Measurements from ENCODE around the gene EIF3J.
A peak's percentile ranks its signal among the peaks of the same experiment; 100 is the strongest.
"Not testable (repeated sequence)": the region's sequence is repeated elsewhere in the genome, so short reads cannot be mapped to it uniquely, and the experiment has no call there.

EIF3J gene

DNA sequence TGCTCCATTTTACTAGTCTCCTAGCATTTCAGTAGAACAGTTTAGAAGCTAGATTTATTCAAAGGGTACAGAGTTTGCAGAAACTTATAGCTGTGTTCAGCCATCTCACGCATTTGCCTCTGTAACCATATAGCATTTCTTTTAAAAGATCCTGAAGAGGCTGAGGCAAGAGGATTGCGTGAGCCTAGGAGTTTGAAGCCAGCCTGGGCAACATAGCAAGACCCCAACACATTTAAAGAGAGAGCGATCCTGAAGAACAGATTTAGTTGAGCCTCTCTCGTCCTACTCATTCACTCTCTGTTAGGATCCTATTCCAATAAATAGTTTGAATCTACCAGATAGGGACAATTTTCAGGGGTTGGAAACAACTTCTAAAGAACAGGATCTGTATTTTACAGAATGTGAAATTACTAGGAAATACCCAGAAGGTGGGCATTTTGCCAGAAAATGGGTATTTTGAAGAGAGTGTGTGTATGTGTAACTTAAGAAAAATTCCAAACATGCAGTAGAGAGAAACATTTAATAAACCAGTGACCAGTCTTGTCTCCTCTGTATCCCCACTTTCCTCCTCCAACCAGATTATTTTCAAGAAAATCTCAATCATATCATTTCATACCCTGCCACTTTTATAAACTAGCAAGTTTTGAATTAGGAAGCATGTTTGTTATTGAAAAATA is 4.5 kb downstream of the EIF3J start:
- no peak for DNase-seq (ENCODE audit: extremely low read depth in 1 of 2, low read depth in 1 of 2)

DNA sequence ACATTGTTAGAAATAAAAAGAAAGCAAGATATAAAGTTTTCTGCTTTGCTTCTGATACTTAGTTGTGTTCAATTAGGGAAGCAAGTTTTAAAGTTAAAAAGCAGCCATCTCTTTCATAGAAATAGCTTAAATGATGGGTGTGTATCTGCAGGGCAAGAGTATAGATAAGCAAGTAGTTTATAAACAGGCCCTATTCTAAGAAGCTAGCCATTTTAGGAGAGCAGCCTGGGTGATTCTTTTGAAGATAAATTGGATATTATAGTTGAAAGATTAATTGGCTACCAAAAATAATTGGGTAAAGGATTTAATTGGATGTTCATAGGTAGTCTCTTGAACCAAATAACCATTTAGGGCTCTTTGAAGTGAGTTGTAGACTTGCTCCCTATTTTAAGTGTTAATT is 5.6 kb downstream of the EIF3J start:
- DNase-seq (ENCODE audit: extremely low read depth in 1 of 2, low read depth in 1 of 2): no peak

DNA sequence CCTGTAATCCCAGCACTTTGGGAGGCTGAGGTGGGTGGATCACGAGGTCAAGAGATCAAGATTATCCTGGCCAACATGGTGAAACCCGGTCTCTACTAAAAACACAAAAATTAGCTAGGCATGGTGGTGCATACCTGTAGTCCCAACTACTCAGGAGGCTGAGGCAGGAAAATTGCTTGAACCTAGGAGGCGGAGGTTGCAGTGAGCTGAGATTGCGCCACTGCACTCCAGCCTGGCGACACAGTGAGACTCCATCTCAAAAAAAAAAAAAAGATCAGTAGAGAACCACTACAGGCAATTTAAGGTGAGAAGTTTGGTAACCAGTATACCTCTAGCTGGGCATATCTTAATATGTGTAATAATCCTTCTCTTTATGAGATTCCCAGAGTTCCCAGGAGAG is 7.8 kb downstream of the EIF3J start:
- not testable (repeated sequence) for DNase-seq (ENCODE audit: extremely low read depth in 1 of 2, low read depth in 1 of 2)

DNA sequence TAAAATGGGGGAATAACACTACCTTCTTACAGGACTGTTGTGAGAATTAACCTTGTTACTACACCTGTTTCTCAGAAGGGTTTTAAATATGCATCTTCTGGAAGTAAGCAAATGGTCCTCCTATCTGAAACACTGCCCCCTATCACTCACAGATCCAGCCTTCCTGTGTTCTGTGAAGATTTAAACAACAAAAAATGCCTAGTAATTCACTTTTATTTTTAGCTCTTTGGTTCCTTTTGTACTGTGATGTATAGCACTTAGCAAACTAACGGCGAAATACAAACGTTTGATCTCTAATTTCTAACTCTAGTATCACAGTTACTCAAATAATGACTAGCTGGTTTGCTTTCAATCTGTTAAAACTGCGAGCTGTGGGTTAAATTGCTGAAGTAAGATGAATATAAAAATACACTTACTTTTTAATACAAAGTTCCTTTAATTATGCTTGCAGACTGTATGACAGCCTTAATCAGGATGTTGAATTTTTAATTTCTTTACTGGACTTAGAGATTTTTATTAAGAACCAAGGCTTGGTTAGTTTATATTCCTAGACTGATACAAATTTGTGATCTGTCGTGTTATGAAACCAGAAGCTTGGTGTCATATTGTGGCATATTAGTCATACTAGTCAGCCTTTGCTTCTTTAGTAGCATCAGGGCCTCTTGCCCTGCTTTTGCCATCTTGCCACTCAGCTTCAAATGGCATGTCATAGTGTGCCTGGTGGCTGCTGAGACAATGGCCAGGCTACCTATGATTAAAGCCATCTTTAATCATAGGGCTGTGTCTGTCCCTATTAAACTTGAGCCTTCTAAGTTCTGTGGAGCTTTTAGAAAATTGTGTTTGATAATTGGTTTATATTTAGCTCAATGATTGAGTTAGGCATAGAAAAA is 9.2 kb downstream of the EIF3J start:
- DNase-seq (ENCODE audit: extremely low read depth in 1 of 2, low read depth in 1 of 2): no peak

DNA sequence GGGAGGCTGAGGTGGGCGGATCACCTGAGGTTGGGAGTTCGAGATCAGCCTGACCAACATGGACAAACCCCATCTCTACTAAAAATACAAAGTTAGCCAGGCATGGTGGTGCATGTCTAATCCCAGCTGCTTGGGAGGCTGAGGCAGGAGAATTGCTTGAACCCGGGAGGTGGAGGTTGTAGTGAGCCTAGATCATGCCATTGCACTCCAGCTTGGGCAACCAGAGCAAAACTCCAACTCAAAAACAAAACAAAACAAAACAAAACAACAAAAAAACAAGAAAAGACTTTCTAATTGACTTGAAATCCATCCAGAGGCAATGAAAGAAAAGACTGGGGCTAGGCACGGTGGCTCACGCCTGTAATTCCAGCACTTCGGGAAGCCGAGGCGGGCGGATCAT is 12.2 kb downstream of the EIF3J start:
- not testable (repeated sequence) for DNase-seq (ENCODE audit: extremely low read depth in 1 of 2, low read depth in 1 of 2)

DNA sequence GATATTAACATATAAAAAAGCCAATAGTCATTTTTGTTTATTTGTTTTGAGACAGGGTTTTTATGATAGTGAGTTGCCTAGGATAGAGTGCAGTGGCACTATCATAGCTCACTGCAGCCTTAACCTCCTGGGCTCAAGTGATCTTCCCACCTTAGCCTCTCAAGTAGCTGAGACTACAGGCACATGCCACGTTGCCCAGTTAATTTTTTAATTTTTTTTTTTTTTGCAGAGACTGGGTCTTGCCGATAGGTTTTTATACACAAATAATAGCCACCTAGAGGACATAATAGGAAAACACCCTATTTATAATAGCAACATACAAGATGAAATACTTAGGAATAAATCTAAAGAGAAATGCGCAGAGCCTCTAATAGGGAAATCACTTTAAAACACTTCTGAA is 13.3 kb downstream of the EIF3J start:
- DNase-seq (ENCODE audit: extremely low read depth in 1 of 2, low read depth in 1 of 2): no peak

DNA sequence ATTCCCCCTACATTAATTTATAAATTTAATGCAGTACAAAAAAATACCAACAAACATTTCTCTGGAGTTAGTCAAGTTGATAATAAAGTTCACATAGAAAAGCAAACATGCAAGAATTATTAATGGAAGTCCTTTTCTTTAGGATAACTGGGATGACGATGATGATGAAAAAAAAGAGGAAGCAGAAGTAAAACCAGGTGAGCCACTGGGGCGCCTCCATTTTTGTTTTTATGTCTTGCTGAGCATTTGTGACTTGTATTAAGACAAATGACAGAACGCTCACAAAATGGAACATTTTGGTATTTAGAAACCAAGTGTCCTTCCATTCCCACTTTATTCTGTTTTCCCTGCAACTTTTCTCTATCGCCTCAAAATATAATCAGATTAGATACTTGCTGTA is 13.8 kb downstream of the EIF3J start:
- DNase-seq (ENCODE audit: extremely low read depth in 1 of 2, low read depth in 1 of 2): no peak

DNA sequence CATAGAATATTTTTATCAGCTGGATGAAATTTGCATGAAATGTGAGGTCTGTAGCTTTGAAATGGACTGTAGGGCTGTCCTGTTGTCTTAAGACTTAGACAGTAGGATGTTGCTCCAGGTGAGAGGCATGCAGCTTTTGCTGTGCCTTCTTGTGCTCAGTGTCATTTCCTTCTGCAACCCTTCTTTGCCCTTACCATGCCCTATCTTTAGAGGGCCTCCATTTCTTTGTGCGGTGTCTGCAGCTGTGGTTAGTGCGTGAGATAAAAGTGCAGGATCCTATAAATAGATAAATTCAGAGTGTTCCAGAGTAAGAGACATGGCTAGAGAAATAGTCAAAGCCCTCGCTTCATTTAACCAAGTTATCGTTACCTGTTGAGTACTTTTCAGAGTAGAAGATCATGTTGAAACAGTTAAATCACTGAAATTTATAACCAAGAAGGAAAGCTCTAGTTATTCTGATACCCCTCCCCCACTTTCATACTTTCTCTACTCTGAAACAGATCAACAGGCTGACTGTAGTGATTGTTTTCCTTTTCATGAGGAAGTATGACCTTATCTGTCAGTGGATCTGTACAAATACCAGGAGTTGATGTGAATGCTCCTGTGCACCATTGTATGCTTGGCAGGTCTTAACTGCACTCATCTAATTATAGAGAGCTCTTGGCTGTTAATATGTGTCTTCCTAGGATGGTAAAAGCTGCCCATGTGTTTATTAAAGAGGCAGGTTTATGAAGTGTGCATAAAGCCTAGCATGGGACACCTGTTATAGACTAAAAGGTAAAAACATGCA is 18.2 kb downstream of the EIF3J start:
- no peak for DNase-seq (ENCODE audit: extremely low read depth in 1 of 2, low read depth in 1 of 2)

DNA sequence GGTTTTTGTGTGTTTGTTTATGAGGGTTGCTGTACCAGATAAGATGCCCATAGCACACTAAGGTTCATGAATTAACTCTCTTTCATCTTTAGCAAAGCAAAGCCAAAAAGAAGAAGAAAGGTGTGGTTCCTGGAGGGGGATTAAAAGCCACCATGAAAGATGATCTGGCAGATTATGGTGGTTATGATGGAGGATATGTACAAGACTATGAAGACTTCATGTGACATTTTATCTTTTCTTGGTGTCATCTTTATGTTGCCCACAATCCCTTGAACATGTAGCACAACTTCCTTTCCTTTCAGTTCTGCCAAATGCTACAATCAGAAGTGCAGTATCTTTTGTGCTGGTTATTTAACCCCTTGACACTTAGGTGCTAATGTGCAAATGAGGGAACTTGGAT is 24.0 kb downstream of the EIF3J start:
- not testable (repeated sequence) for DNase-seq (ENCODE audit: extremely low read depth in 1 of 2, low read depth in 1 of 2)

DNA sequence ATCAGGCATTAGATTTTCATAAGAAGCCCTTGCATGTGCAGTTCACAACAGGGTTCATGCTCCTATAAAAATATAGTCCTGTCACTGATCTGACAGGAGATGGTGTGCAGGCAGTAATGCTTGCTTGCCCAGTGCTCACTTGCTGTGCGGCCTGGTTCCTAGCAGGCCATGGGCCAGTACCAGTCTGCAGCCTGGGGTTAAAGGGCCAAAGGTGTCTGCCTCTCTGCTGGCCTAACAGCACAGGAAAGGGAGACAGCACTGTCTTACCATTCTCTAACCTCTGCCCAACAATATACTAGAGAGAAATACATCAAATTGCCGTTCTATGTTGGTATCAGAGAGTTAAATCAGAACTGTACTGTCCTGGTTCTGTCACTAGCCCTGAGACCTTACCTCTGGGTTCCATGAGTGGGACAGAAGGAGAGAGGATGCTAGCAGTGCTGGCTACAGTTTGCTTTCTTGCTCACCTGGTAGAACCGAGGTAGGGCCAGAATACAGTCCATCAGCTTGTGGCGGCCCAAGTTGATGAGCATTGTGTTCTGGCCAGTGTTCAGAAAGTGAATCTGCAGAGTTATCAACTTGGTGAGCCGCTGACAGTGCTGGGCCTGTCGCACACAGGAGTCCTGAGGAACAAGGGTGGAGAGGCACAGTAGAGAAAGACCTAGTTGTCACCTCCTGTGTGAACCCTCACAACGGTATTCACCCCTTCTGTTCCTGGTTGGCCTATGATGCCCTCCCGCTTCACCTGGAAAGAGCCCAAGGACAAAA is 28.6 kb downstream of the EIF3J start:
- no peak for DNase-seq (ENCODE audit: extremely low read depth in 1 of 2, low read depth in 1 of 2)

DNA sequence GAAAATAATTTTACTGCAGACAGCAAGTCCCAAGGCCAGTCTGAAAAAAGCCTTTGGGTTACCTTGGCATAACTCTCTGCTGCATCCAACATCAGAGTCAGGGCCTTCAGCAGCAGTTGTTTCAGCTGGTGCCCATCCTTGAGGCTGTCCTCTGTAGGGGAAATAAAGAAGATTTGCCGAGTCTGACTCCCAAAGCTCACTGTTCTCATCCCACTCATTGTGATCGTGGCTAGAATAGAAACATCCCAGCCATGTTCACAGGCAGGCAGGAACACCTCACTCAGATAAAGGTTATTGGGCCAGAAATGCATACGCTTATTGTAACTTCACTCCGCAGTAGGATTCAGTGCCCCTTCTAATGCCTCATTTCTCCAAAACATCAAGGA is 29.2 kb downstream of the EIF3J start:
- DNase-seq (ENCODE audit: extremely low read depth in 1 of 2, low read depth in 1 of 2): no peak

DNA sequence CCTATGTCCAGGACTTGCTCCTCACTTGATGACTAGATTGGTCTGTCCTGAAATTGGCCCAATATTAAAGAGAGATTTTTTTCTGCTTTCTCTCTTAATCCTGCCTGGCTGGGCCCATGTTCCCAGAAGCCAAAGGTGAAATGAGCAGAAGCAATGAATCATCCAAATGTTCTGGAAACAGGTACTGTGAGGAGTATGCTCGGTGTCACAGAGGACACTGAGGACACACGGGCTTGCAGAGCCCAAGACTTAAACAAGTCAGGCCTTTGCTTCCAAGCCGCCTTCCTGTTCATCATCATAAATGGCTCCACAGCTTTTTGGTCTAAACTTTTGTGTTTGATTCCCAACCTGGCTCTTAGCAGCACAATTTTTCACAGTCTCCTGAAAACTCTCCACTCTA is 31.4 kb downstream of the EIF3J start:
- DNase-seq (ENCODE audit: extremely low read depth in 1 of 2, low read depth in 1 of 2): no peak

DNA sequence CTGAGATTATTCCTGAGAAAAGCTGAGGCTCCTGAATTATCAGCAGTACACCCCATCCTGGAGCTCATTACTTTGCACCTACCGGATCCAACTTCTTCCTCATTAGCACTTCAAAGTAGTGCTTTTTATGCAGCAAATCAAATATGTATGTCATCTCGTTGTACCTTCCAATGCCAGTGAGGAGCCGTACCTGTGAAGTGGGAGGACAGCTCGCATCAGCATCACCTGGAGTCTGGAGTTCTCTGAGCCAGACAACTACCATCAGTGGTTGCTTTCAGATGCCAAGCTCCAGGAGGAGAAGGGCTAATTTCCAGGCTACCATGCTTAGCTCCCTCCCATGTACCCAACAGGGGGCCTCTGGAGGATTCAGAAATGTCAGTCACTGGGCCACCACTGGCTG is 32.4 kb downstream of the EIF3J start:
- DNase-seq (ENCODE audit: extremely low read depth in 1 of 2, low read depth in 1 of 2): no peak

DNA sequence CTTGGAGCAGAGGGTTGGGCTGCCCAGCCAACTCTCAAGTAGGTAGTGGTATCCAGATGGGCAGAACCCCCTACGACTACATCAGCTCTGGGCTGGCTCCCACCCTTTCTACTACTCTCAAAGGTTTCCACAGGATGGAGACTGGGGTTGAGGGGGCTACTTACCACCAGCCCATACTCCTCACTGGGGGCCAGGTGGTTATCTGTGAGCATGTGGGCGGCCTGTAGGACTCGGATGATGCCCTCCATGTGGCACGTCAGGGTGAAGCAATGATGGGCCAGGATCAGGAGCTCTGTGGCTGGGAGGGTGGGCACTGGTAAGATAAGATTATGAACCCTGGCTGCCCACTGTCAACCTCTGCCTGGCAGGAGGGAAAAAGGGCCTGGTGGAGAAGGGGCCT is 33.4 kb downstream of the EIF3J start:
- DNase-seq (ENCODE audit: extremely low read depth in 1 of 2, low read depth in 1 of 2): no peak

DNA sequence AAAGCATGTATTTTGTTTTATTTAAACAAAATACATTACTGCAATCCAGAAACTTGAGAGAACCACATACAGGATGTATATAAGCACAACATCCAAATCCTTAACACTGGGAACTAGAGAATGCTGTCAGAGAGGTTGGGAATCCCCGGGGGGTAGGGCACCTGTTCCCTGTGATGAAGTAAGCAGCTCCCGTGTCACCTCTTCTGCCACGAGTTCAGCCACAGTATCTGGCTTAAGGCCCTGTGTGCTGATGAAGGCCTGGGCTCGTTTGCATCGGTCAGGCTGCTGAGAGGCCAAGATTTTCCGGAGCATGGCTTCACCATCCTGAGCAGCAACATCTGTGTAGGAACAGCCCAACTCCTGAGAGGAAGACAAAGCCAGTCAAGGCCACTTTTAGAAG is 36.4 kb downstream of the EIF3J start:
- DNase-seq (ENCODE audit: extremely low read depth in 1 of 2, low read depth in 1 of 2): no peak

DNA sequence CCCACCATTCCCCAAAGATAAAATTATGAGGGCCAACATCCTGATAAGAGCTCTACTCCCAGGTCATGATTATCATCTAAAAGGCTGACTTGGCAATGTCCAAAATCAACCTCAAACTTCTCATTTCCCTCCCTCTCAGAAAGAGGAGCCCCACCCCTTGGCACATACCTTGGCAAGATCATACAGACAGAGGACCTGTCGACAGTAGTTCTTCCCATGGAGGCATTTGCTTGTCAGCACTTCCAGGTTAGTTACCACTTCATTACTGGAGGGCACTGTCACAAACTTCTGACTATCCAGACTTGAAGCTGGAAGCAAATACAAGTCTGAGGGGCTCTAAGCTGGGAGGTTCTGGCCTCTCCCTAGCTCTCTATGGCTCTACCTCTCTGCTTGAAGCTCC is 37.8 kb downstream of the EIF3J start:
- DNase-seq (ENCODE audit: extremely low read depth in 1 of 2, low read depth in 1 of 2): no peak

DNA sequence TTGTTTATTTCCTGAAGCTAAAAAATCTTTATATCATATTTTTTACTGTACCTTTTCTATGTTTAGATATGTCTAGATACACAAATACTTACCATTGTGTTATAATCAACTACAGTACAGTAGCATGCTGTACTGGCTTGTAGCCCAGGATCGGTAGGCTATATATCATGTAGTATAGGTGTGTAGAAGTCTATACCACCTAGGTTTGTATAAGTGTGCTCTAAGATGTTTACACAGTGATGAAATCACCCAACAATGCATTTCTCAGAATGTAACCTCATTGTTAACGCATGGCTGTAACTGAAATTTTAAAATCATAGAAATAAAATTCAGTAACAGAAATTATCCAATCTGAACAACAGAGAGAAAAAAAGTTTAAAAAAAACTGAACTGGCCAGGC is 43.2 kb downstream of the EIF3J start:
- DNase-seq (ENCODE audit: extremely low read depth in 1 of 2, low read depth in 1 of 2): no peak

DNA sequence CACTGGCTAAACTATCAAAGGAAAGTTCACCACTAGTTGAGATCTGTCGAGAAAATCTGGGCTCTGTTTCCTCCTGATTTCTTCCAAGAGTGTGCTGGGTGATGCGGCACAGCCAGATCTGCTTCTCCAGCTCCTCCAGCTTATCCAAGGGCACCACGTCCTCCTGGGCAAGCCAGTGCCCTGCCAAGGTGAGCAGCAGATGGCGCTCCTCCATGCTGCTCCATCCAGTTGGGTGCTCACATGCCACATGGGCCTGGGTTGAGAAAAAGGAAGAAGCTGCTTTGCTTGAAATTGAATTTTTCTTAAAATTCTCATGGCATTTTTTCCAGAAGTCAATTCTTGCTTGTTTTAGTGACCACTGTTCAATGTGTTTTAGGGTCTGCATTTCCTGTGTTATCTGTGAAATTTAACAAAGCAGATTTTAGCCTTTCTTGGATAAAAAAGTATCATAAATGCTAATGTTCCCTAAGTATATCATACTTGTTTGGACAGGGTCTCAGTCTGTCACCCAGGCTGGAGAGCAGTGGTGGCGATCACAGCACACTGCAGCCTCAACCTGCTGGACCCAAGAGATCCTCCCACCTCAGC is 47.3 kb downstream of the EIF3J start:
- peak in 1 of 2 donors; percentile 30 for DNase-seq (ENCODE audit: extremely low read depth in 1 of 2, low read depth in 1 of 2)

DNA sequence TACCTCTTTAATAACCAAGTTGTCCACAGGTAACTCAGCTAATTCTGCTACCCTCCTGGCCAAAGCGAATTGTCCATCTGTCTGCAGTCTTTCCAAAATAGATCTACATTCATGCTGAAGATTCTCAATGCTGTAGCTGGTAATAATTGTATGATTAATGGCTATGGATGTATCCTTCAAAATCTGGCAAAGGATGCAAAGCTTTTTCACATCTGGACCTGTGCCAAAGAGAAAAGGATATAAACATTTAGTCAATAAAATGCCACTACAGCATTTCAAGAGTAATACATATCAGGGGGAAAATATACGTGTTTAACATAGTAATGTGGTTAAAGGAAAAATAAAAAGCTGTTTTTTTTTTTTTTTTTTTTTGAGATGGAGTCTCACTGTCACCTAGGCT is 48.7 kb downstream of the EIF3J start:
- no peak for DNase-seq (ENCODE audit: extremely low read depth in 1 of 2, low read depth in 1 of 2)

DNA sequence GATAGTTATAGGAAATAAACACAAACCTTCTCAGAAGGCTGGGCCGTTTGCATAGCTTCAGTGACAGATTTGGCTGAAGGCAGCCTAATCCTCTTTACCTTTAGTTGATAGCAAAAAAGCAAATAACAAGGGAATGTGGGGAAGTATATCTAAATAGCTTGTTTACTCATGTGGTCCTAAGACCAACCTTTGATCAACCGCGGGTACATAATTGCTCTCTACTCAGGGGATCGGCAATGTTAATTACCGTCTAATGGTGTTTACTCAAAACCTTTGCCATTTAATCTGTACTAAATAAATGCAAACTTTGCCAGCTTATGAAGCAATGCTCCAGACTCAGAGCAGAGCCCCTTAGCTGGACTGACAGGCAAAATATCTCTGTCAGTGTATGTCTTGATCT is 51.6 kb downstream of the EIF3J start:
- DNase-seq (ENCODE audit: extremely low read depth in 1 of 2, low read depth in 1 of 2): no peak

DNA sequence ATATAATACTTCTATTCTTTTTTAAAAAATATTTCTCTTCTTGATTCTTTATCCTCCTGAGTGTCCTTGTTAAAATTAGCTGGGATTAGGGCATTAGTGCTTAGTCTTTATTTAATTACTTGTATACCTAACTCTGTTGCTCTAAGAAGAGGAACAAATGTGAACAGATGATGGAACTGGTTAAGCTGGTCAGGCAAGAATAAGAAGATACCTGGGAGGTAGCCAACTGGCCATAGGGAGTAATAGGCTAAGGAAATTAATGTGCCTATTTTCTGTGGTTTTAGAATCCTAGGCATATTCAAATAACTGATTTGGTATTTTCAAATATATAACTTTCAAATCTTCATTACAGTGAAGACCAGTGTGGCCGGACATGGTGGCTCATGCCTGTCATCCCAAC is 54.4 kb downstream of the EIF3J start:
- DNase-seq (ENCODE audit: extremely low read depth in 1 of 2, low read depth in 1 of 2): no peak
